Right lobe of liver (tissue), 4 donors: Measurements from ENCODE around the gene P4HA2.

Source experiments
- POLR2A ChIP-seq: fragments of 450-650 bp; IDR thresholded peaks from one replicate; pipeline ENCODE4 v1.6.1; 2017; ENCODE audit warnings: antibody characterized with exemption, mild to moderate bottlenecking
- TF ChIP-seq, protein P1 (sequence below), 4 donors: fragments of 200-600 bp in 3 of 4; fragments of 450-650 bp in 1 of 4; IDR thresholded peaks; one replicate each; pipeline versions ENCODE4 v1.5.1 to v1.8.0; 2016 to 2022; ENCODE audit warnings: antibody characterized with exemption in 4 of 4, mild to moderate bottlenecking in 2 of 4
- donor health status: DM: no; HTN: no; CAD: no.
- donor health status: DM: no; HTN: no; CAD: no.
- donor health status: DM: no; HTN: yes; CAD: no.

DNA sequence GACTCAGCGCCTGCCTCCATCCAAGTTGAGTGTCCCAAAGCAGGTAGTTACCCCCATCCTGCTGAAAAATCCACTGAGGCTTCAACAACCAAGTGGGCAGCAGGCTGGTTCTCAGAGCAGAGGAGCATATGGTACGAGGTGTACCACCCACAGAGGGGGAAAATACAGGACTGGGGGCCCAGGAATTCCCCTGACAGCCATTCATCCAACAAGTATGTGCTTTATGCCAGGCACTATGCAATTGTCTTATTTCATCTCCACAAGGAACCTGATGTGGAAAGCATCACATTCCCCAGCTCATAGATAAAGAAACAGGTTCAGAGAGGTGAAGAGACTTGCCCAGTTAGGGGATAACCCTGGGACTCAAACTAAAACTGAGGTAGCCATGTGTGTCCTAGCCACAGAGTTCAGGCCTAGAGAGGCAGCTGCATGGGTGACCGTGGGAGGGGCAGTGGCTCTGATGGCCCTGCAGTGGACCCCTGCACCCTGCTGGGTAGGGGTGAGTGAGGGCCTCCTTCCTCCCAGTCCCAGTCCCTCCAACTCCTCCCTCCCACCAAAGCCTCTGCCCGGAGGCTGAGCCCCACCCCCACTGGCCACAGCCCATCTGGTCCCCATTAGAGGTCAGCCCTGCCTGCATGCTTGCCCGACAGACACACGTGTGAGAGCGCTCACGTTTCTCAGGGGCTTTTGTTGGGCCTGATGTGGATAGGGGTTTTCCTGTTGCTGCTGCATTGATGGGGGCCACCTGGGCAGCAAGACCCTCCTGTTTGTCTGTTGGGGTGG lies 41.3 kb upstream of the P4HA2 start:
- TF ChIP-seq, protein P1, sequence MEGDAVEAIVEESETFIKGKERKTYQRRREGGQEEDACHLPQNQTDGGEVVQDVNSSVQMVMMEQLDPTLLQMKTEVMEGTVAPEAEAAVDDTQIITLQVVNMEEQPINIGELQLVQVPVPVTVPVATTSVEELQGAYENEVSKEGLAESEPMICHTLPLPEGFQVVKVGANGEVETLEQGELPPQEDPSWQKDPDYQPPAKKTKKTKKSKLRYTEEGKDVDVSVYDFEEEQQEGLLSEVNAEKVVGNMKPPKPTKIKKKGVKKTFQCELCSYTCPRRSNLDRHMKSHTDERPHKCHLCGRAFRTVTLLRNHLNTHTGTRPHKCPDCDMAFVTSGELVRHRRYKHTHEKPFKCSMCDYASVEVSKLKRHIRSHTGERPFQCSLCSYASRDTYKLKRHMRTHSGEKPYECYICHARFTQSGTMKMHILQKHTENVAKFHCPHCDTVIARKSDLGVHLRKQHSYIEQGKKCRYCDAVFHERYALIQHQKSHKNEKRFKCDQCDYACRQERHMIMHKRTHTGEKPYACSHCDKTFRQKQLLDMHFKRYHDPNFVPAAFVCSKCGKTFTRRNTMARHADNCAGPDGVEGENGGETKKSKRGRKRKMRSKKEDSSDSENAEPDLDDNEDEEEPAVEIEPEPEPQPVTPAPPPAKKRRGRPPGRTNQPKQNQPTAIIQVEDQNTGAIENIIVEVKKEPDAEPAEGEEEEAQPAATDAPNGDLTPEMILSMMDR (IDR thresholded peaks at IDR 0.05): no peak
- no peak for TF ChIP-seq POLR2A
